Right lobe of liver (tissue), 6 donors: ENCODE results near the gene CDON. TPM values are rescaled to one million over a fixed set of nuclear protein-coding genes. Genes with fewer than 3 reads are reported as not detected.
A peak's percentile ranks its signal among the peaks of the same experiment; 100 is the strongest.

Experiments used
- ATAC-seq, 4 donors: fragments of 200-7000 bp; cut with Tn5 transposase; one replicate each; pipeline ENCODE4 v1.9.1; 2020; ENCODE audit warnings: mild to moderate bottlenecking in 4 of 4, moderate library complexity in 4 of 4
- DNase-seq, 3 donors: peaks; one replicate each; pipeline ENCODE4 v3.0.0-alpha.2; 2020
- H3K27ac ChIP-seq, 3 donors: fragments of 200-600 bp; one replicate each; pipeline ENCODE4 v1.8.0; 2022
- H3K27me3 ChIP-seq, 2 donors: fragments of 200-600 bp; one replicate each; pipeline ENCODE4 v1.8.0; 2022
- H3K36me3 ChIP-seq, 4 donors: fragments of 200-600 bp; sonication (generic) in 1 of 4; one replicate each; pipeline versions ENCODE4 v1.5.1 to v1.8.0; 2017 to 2022; ENCODE audit warnings: control low read depth in 1 of 4
- H3K4me1 ChIP-seq, 4 donors: fragments of 200-600 bp; sonication (generic) in 1 of 4; one replicate each; pipeline versions ENCODE4 v1.5.1 to v1.8.0; 2017 to 2022; ENCODE audit warnings: control low read depth in 1 of 4
- H3K4me3 ChIP-seq, 3 donors: fragments of 200-600 bp; one replicate each; pipeline ENCODE4 v1.8.0; 2022
- H3K9me3 ChIP-seq, 4 donors: fragments of 200-600 bp; sonication (generic) in 1 of 4; one replicate each; pipeline versions ENCODE4 v1.5.1 to v1.8.0; 2017 to 2022; ENCODE audit warnings: control low read depth in 1 of 4
- CTCF ChIP-seq, 4 donors: fragments of 200-600 bp in 3 of 4; fragments of 450-650 bp in 1 of 4; IDR thresholded peaks; one replicate each; pipeline versions ENCODE4 v1.5.1 to v1.8.0; 2016 to 2022; ENCODE audit warnings: antibody characterized with exemption in 4 of 4, mild to moderate bottlenecking in 2 of 4
- POLR2A ChIP-seq: fragments of 450-650 bp; IDR thresholded peaks from one replicate; pipeline ENCODE4 v1.6.1; 2017; ENCODE audit warnings: antibody characterized with exemption, mild to moderate bottlenecking
- WGBS: methylation state at CpG from one replicate; pipeline ENCODE4 v1.1.6; 2018; ENCODE audit warnings: low coverage, low lambda C conversion rate; ENCODE audit not compliant: insufficient coverage; ENCODE audit errors: missing lambda C conversion rate; 5-methylcytosine and 5-hydroxymethylcytosine counted together
- intact Hi-C, 2 donors: fragments of 100-400 bp; cut with DNase I; formaldehyde crosslinking; loops; one replicate each; pipeline versions ENCODE4 v1.11.2 to v1.14.1; 2022
- total RNA-seq, 6 experiments: library from RNA; depleted of rRNA in 2 of 6; stranded (reverse); fragments of >200 nt in 2 of 6; fragmentation: NEBNext Ultra II Directional in 3 of 6; extraction: Animal tissue kit (Norgen Biotek cat#: 25700) in 3 of 6; gene quantifications; one replicate each; pipeline versions ENCODE4 v1.1.0 to v1.2.4, GENCODE V29; 2016 to 2023
- donor health status: DM: no; HTN: yes; CAD: no.
- donor health status: DM: no; HTN: no; CAD: no.
- donor health status: DM: no; HTN: no; CAD: no.
- donor health status: DM: no; HTN: yes; CAD: no.
- donor health status: DM: no; HTN: yes; CAD: no.

CDON gene
- total RNA-seq, 6 experiments from 2014 or later = 1.8 to 4.1 (median 3.3) TPM

- TF ChIP-seq CTCF (IDR thresholded peaks at IDR 0.05) (no peak), POLR2A (no peak)
- H3K9me3 ChIP-seq = no peaks in the 10 kb centered on the region
- no peak overlapping the region for H3K4me3 ChIP-seq
- WGBS = 30% methylated on average over 6 of the region's 7 CpGs
- intact Hi-C loops = no loop called here
- peaks cover 0 to 7% (median 5%) of the 10 kb centered on the region in 4 donors for H3K4me1 ChIP-seq
- no peaks in the 10 kb centered on the region for H3K36me3 ChIP-seq
- H3K27ac ChIP-seq = no peak overlapping the region
- no peaks in the 10 kb centered on the region for H3K27me3 ChIP-seq
- peak; percentile 68 to 89 (median 73) for ATAC-seq
- DNase-seq = no peak
Measured at GRCh38 chr11:126102436-126102981, 39.8 kb upstream of the CDON start.

- Histone ChIP-seq H3K36me3 (no peaks in the 10 kb centered on the region), H3K4me1 (peaks cover 0 to 7% (median 5%) of the 10 kb centered on the region in 4 donors), H3K27me3 (no peaks in the 10 kb centered on the region), H3K9me3 (no peaks in the 10 kb centered on the region), H3K27ac (no peak overlapping the region), H3K4me3 (no peak overlapping the region)
- intact Hi-C loops = no loop called here
- ATAC-seq (no peak), DNase-seq (no peak)
- 69% methylated on average over 4 of the region's 5 CpGs for WGBS
- TF ChIP-seq POLR2A (no peak), CTCF (IDR thresholded peaks at IDR 0.05) (no peak)
Measured at GRCh38 chr11:126101930-126102283, 39.2 kb upstream of the CDON start.

- no peaks in the 10 kb centered on the region for H3K9me3 ChIP-seq
- intact Hi-C loops = no loop called here
- H3K4me3 ChIP-seq = no peak overlapping the region
- ATAC-seq (no peak), DNase-seq (no peak)
- H3K27ac ChIP-seq = no peak overlapping the region
- no peak for TF ChIP-seq POLR2A
- no peak for TF ChIP-seq CTCF (IDR thresholded peaks at IDR 0.05)
- WGBS = 88% methylated on average over 5 of the region's 11 CpGs
- no peaks in the 10 kb centered on the region for H3K27me3 ChIP-seq
- H3K36me3 ChIP-seq = no peaks in the 10 kb centered on the region
- H3K4me1 ChIP-seq = peaks cover 0 to 7% (median 5%) of the 10 kb centered on the region in 4 donors
Measured at GRCh38 chr11:126101251-126101929, 38.7 kb upstream of the CDON start.

GRCh38 chr11:126100716-126101115 lies 38.0 kb upstream of the CDON start:
- ATAC-seq (no peak), DNase-seq (no peak)
- H3K27me3 ChIP-seq = no peaks in the 10 kb centered on the region
- no peak overlapping the region for H3K4me3 ChIP-seq
- H3K36me3 ChIP-seq = no peaks in the 10 kb centered on the region
- no peak overlapping the region for H3K27ac ChIP-seq
- H3K4me1 ChIP-seq = peaks cover 0 to 7% (median 5%) of the 10 kb centered on the region in 4 donors
- no peaks in the 10 kb centered on the region for H3K9me3 ChIP-seq
- TF ChIP-seq POLR2A = no peak
- no peak for TF ChIP-seq CTCF (IDR thresholded peaks at IDR 0.05)
- intact Hi-C loops = no loop called here
- 18% methylated on average over 1 of the region's 5 CpGs for WGBS
